Measurements from ENCODE around the gene ZNF670. TPM values are rescaled to one million over a fixed set of nuclear protein-coding genes. Genes with fewer than 3 reads are reported as not detected.

ZNF670 gene
- total RNA-seq, 1 donor from 2014 or later = 38.4 TPM

DNA sequence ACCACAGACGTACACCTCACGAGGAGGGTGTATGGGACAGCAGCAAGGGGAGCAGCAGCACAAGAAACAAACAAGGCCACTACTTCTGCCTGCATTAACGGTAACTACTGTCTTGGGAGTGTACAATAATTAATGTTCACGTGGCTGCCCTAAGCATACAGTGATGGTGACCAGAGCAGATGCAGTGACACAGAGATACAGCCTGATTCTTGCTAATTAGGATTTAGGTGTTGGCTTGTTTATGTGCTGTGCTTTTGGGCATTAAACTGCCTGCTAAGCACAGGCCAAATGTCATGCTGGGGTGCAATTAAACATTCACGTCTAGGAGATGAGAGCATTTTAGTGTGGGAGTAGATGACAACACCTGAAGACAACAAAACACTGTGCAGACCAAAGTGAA, 18.3 kb upstream of the ZNF670 start:
- Mint-ChIP-seq H3K27ac (no peak overlapping the region), H3K36me3 (peaks cover 59% of the 10 kb centered on the region), H3K4me3 (no peak overlapping the region), H3K9me3 (peaks cover 57% of the 10 kb centered on the region), H3K27me3 (ENCODE audit: insufficient read depth, low read depth) (peaks cover 4% of the 10 kb centered on the region), H3K4me1 (no peaks in the 10 kb centered on the region)
- peaks cover 9% of the 10 kb centered on the region for H3K9me3 ChIP-seq (ENCODE audit: low read depth)
- no peaks in the 10 kb centered on the region for H3K27me3 ChIP-seq
- H3K79me2 ChIP-seq (ENCODE audit: low read depth) = peaks cover 32% of the 10 kb centered on the region
- no peak overlapping the region for H3K4me2 ChIP-seq
- no peak overlapping the region for H2AFZ ChIP-seq (replicated peaks)
- H3K27ac ChIP-seq = no peak overlapping the region
- no peaks in the 10 kb centered on the region for H4K20me1 ChIP-seq (ENCODE audit: low read depth)
- H3K4me1 ChIP-seq = no peaks in the 10 kb centered on the region
- no peak overlapping the region for H3K9ac ChIP-seq
- TF ChIP-seq EZH2 (IDR thresholded peaks at IDR 0.05) = no peak
- TF ChIP-seq EZH2phosphoT487 (IDR thresholded peaks at IDR 0.05) = no peak
- TF ChIP-seq, protein P1, sequence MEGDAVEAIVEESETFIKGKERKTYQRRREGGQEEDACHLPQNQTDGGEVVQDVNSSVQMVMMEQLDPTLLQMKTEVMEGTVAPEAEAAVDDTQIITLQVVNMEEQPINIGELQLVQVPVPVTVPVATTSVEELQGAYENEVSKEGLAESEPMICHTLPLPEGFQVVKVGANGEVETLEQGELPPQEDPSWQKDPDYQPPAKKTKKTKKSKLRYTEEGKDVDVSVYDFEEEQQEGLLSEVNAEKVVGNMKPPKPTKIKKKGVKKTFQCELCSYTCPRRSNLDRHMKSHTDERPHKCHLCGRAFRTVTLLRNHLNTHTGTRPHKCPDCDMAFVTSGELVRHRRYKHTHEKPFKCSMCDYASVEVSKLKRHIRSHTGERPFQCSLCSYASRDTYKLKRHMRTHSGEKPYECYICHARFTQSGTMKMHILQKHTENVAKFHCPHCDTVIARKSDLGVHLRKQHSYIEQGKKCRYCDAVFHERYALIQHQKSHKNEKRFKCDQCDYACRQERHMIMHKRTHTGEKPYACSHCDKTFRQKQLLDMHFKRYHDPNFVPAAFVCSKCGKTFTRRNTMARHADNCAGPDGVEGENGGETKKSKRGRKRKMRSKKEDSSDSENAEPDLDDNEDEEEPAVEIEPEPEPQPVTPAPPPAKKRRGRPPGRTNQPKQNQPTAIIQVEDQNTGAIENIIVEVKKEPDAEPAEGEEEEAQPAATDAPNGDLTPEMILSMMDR (IDR thresholded peaks at IDR 0.05) = no peak
- peaks cover 12% of the 10 kb centered on the region for H3F3A ChIP-seq (ENCODE audit: low read depth)
- H3K36me3 ChIP-seq = peaks cover 27% of the 10 kb centered on the region
- H3K4me3 ChIP-seq = no peak overlapping the region
- no peak for DNase-seq (ENCODE audit: low spot score)

DNA sequence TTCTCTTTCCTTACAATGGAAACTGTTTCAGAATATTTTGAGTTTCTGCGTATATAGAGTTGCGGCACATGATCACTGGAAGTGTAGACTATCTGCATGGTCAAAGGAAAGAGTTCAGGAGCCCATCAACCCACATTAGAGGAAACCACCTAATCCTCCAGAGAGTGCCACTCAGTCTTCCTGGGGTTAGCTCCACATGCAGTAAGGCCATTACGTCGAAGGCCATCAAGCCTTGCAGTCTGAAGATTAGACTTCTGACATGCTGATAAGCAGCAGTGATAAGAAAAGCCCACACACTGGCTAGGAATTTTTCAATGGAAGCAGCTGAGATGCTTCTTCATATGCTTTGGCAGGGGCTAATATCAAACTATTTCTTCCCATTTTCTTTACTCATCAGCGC, 17.9 kb upstream of the ZNF670 start:
- Histone ChIP-seq H3K4me3 (no peak overlapping the region), H3K9ac (no peak overlapping the region), H3K4me1 (no peaks in the 10 kb centered on the region), H3F3A (ENCODE audit: low read depth) (peaks cover 12% of the 10 kb centered on the region), H3K79me2 (ENCODE audit: low read depth) (peaks cover 28% of the 10 kb centered on the region), H2AFZ (replicated peaks) (no peak overlapping the region), H3K4me2 (no peak overlapping the region), H3K27me3 (no peaks in the 10 kb centered on the region), H4K20me1 (ENCODE audit: low read depth) (no peaks in the 10 kb centered on the region), H3K9me3 (ENCODE audit: low read depth) (peaks cover 9% of the 10 kb centered on the region), H3K36me3 (peaks cover 22% of the 10 kb centered on the region), H3K27ac (no peak overlapping the region)
- Mint-ChIP-seq H3K27ac (no peak overlapping the region), H3K27me3 (ENCODE audit: insufficient read depth, low read depth) (peaks cover 4% of the 10 kb centered on the region), H3K9me3 (peaks cover 53% of the 10 kb centered on the region), H3K4me3 (no peak overlapping the region), H3K4me1 (no peaks in the 10 kb centered on the region), H3K36me3 (peaks cover 54% of the 10 kb centered on the region)
- no peak for DNase-seq (ENCODE audit: low spot score)
- TF ChIP-seq, protein P1 (IDR thresholded peaks at IDR 0.05) = no peak
- no peak for TF ChIP-seq EZH2phosphoT487 (IDR thresholded peaks at IDR 0.05)
- TF ChIP-seq EZH2 (IDR thresholded peaks at IDR 0.05) = no peak

DNA sequence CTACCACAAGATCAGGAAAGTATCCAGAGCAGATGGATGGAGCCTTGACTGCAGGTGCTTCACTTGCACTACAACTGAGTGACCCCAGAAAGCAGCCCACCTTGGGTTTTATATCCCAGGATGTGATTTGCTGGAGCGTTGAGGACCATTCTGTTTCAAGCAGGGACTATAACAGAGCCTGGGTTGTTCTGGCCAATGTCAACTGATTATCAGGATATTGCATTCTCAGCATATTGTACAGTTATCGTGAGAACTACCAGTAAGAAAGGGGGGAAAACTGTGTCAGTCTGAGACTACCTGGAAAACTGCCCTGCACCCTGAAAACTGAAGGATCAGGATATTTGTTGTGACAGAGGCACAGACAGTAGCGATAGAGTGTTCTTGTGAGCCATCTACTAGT, 17.5 kb upstream of the ZNF670 start:
- H3K79me2 ChIP-seq (ENCODE audit: low read depth) = peaks cover 24% of the 10 kb centered on the region
- no peaks in the 10 kb centered on the region for H4K20me1 ChIP-seq (ENCODE audit: low read depth)
- Mint-ChIP-seq H3K27ac (no peak overlapping the region), H3K36me3 (peaks cover 50% of the 10 kb centered on the region), H3K4me1 (no peaks in the 10 kb centered on the region), H3K27me3 (ENCODE audit: insufficient read depth, low read depth) (peaks cover 4% of the 10 kb centered on the region), H3K4me3 (no peak overlapping the region), H3K9me3 (peaks cover 49% of the 10 kb centered on the region)
- H3K27me3 ChIP-seq = no peaks in the 10 kb centered on the region
- peaks cover 6% of the 10 kb centered on the region for H3K9me3 ChIP-seq (ENCODE audit: low read depth)
- H3K4me3 ChIP-seq = no peak overlapping the region
- no peaks in the 10 kb centered on the region for H3K4me1 ChIP-seq
- no peak overlapping the region for H3K4me2 ChIP-seq
- peaks cover 12% of the 10 kb centered on the region for H3F3A ChIP-seq (ENCODE audit: low read depth)
- H3K9ac ChIP-seq = no peak overlapping the region
- DNase-seq (ENCODE audit: low spot score) = no peak
- no peak overlapping the region for H3K27ac ChIP-seq
- no peak overlapping the region for H2AFZ ChIP-seq (replicated peaks)
- TF ChIP-seq, protein P1 (IDR thresholded peaks at IDR 0.05) = no peak
- TF ChIP-seq EZH2 (IDR thresholded peaks at IDR 0.05) (no peak), EZH2phosphoT487 (IDR thresholded peaks at IDR 0.05) (no peak)
- H3K36me3 ChIP-seq = peaks cover 18% of the 10 kb centered on the region
